Fibroblast of lung (primary cell): Measurements from ENCODE around the gene TMTC2.

Experiments used
- EZH2 ChIP-seq: IDR thresholded peaks from 2 replicates; pipeline ENCODE4 v1.5.1; 2012; ENCODE audit warnings: low read length, control low read depth, mild to moderate bottlenecking; ENCODE audit errors: missing control alignments
- TF ChIP-seq, protein P1 (sequence below), 2 donors: IDR thresholded peaks in 1 of 2; conservative IDR thresholded peaks in 1 of 2; 1 replicate in 1 of 2; 2 replicates in 1 of 2; pipeline ENCODE4 v1.5.1; 2011 to 2012; ENCODE audit warnings: low read length in 2 of 2, control low read depth in 1 of 2, inconsistent platforms in 1 of 2, low read depth in 1 of 2, mild to moderate bottlenecking in 1 of 2

DNA sequence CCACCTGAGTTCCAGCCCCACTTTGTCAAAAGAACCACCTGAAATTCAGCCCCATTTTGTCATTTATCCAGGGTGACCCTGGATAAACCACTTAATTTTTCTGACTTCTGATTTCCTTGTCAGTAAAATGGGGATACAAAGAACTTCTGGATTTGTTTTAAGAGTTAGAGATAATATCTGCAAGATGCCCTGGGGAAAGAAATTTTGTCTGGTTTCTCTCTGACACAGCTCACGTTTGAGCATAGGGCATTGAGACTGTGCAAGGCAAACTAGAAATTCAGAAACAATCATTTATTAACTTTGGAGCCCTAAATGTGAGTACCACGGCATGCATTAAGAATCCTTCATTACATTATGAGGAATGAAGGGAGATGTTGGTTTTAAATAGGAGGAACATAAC lies 37.2 kb downstream of the TMTC2 start:
- TF ChIP-seq, protein P1, sequence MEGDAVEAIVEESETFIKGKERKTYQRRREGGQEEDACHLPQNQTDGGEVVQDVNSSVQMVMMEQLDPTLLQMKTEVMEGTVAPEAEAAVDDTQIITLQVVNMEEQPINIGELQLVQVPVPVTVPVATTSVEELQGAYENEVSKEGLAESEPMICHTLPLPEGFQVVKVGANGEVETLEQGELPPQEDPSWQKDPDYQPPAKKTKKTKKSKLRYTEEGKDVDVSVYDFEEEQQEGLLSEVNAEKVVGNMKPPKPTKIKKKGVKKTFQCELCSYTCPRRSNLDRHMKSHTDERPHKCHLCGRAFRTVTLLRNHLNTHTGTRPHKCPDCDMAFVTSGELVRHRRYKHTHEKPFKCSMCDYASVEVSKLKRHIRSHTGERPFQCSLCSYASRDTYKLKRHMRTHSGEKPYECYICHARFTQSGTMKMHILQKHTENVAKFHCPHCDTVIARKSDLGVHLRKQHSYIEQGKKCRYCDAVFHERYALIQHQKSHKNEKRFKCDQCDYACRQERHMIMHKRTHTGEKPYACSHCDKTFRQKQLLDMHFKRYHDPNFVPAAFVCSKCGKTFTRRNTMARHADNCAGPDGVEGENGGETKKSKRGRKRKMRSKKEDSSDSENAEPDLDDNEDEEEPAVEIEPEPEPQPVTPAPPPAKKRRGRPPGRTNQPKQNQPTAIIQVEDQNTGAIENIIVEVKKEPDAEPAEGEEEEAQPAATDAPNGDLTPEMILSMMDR (conservative IDR thresholded peaks at IDR 0.05 in 1 of 2, IDR thresholded peaks at IDR 0.05 in 1 of 2; ENCODE audit: low read depth in 1 of 2, low read length in 2 of 2), result no peak
- no peak for TF ChIP-seq EZH2
